Posterior cingulate gyrus (tissue), 11 donors: ENCODE results near the gene SORCS3.

ENCODE experiments used
- DNase-seq, 10 donors: peaks; one replicate each; pipeline versions ENCODE4 v3.0.0 to v3.0.0-alpha.2; 2020 to 2021; ENCODE audit warnings: mixed read lengths in 3 of 10
- intact Hi-C: fragments of 100-400 bp; cut with DNase I; formaldehyde crosslinking; loops from one replicate; pipeline ENCODE4 v1.15.1; 2023

SORCS3 gene

GRCh38 chr10:104966563-104967297 is 325.6 kb downstream of the SORCS3 start:
- no peak for DNase-seq
- intact Hi-C loops: no loop called here

GRCh38 chr10:104980368-104980767 is 339.3 kb downstream of the SORCS3 start:
- no peak for DNase-seq
- intact Hi-C loops: no loop called here

GRCh38 chr10:104981995-104982394 is 340.9 kb downstream of the SORCS3 start:
- intact Hi-C loops: no loop called here
- DNase-seq: peak in 1 of 10 donors; percentile 54

GRCh38 chr10:104988686-104989085 is 347.6 kb downstream of the SORCS3 start:
- no peak for DNase-seq
- intact Hi-C loops: no loop called here

- no peak for DNase-seq
- intact Hi-C loops: no loop called here
These were observed 348.8 kb downstream of the SORCS3 start for GRCh38 chr10:104989880-104990279.

- intact Hi-C loops: no loop called here
- DNase-seq: peak in 1 of 10 donors; percentile 53
These were observed 352.0 kb downstream of the SORCS3 start for GRCh38 chr10:104993085-104993484.

DNA sequence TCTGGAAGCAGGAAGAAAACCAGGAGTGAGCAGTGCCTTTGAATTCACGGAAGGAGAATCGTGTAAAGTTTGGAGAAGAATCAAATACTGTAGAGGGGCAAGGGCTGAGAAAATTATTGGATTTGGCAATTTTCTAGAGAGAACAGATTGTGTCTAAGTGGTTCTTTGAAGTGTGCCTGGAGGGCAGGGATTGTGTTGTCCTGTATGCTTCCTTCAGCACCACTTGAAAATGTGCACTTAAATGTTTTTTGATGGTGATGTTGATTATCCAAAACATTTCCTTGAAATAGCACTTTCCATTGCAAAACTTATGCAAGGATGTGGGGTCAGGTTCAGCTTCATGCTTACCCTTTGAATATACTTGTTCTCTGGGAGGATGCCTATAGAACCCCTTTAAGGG is 360.2 kb downstream of the SORCS3 start:
- no peak for DNase-seq
- intact Hi-C loops: no loop called here

GRCh38 chr10:105010411-105011121 is 369.5 kb downstream of the SORCS3 start:
- no peak for DNase-seq
- intact Hi-C loops: no loop called here

DNA sequence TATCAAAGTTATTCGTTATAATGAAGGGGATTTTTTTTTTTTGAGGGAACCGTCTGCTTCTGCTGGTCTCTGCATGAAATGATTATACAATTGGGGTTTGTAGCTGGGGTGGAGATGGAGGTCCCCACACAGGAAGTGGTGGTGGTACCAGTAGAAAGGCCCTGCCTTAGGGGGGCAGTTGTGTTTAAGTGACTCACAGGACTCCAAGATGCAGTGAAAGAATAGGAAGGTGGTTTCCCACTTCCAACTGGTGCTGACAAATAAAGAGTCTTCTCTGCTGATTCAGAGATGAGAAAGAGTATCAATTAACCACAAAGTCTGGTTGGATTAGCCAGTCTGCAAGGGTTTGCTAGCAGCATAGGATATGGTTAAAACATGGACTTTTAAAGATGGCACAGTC is 376.0 kb downstream of the SORCS3 start:
- intact Hi-C loops: no loop called here
- DNase-seq: no peak

DNA sequence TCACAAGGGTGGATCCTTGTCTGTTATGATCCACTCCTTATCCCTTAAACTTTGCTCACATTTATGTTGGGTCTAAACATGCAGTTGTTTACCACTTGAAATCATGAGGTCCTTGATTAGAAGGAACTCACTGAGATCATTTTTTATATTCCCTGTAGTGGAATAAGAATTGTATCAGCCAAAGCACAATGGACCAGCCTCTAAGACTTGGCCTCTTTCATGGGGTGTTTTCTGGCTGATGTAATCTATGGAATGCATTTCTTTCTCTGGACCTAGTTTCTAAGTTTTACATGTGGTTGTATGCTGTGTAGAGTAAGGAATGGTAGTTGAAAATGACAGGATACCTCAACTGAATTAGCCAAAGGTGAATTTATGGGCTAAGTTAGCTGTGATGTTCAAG is 376.6 kb downstream of the SORCS3 start:
- intact Hi-C loops: no loop called here
- DNase-seq: no peak

GRCh38 chr10:105023211-105024111 is 382.4 kb downstream of the SORCS3 start:
- no peak for DNase-seq
- intact Hi-C loops: no loop called here

DNA sequence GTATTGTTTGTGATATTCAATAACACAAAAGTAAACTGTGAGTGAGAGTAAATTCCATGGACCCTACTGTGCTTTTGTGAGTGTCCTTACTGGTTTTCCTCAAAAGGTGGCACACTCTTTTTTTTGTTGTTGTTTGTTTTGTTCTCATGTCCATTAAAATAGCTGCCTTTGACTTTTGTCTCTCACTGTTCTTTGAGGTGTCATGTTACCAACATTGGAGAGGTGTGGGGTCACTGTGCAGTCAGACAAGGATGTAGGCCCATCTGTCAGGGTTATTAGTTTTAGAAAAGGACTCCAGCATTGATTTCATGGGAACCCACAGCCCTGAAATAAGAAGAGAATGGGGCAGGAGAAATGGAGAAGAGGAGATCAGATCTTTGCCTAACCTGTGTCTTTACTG is 383.1 kb downstream of the SORCS3 start:
- no peak for DNase-seq
- intact Hi-C loops: no loop called here

DNA sequence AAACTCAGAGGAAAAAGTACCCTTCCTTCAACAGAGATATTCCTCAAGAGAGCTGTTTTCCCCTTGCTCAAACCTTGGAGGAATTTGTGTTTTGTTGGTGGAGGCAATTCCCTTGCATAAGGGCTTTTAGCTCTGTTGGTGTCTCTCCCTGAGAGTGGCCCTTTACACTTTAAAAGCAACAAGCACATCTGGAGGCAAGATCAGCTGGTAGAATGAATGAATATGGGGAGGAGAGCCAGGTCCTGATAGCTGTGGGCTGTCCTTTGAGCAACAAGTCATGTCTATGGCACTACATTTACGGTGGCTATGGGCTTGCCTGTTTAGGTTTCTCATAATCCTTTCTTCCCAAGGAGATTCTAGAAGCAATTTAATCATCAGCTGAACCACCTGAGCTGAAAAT is 384.0 kb downstream of the SORCS3 start:
- intact Hi-C loops: no loop called here
- no peak for DNase-seq

- intact Hi-C loops: no loop called here
These were observed 385.5 kb downstream of the SORCS3 start for GRCh38 chr10:105026566-105026965.

DNA sequence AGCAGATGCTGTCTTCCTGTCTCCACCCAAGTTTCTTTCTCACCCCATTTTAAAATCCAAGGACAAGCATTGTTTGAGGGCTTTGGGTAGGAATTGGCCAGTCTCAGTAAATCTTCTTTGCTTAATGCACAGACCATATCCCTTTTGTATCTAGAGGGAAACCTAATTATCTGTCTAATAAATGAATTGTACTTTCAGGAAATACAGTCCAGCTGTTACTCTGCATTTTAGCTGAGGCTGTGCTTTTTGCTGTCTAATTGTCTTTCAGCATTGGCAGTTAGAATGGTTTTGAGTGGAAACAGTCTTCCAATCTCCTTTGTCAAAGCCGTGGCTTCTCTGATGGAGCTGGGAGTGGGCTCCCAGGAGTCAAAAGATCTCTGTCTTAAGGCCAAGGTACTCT is 388.2 kb downstream of the SORCS3 start:
- intact Hi-C loops: no loop called here
- no peak for DNase-seq

More at GRCh38 chr10:105026566-105026965, 385.5 kb downstream of the SORCS3 start:
- DNase-seq: no peak

GRCh38 chr10:105037022-105037421 is 395.9 kb downstream of the SORCS3 start:
- DNase-seq: no peak
- intact Hi-C loops: no loop called here

DNA sequence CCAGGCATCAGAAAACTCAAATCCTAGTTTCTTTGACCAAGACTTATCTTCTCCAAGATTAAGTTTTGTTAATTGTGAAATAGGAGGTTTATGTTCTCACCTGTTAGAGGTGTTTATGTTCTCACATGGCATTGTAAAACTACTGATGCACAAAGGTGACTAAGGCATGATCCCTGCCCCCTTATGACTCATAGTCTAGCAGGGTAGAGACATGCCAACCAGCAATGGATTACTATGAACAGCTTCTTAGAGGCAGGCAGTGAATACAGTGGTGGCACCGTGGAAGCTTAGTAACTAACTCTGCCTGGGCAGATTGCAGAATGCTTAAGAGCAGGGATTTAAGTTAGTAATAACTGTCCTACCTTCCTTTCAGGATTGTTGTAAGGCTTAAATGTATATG is 400.9 kb downstream of the SORCS3 start:
- intact Hi-C loops: no loop called here
- no peak for DNase-seq

- DNase-seq: no peak
- intact Hi-C loops: no loop called here
These were observed 401.9 kb downstream of the SORCS3 start for GRCh38 chr10:105042906-105043552.

DNA sequence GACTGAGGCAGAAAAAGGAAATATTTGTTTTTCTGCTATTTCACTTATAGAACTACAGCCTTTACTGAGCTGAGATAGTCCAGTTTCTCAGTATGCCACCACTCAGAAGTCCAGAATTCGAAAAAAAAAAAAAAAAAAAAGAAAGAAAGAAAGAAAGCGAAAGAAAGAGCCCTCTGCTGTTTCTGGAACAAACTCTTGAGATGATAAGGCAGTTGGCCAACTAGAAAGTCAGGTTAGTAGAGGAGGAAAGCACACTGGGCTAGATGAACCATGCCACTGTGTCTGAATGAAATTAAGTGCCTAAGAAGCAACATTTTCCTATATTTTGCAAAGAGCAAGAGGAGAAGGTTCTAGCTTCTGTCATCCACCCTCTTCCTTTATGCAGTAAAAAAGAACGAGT is 403.8 kb downstream of the SORCS3 start:
- no peak for DNase-seq
- intact Hi-C loops: no loop called here

GRCh38 chr10:105056413-105056812 is 415.3 kb downstream of the SORCS3 start:
- intact Hi-C loops: no loop called here

GRCh38 chr10:105062951-105063350 is 421.9 kb downstream of the SORCS3 start:
- intact Hi-C loops: no loop called here
- DNase-seq: no peak

More at GRCh38 chr10:105056413-105056812, 415.3 kb downstream of the SORCS3 start:
- DNase-seq: no peak
